ENCODE results near the gene OS9.

OS9 gene

GRCh38 chr12:57740656-57741412 lies 46.9 kb downstream of the OS9 start (continued):
- TF ChIP-seq ZNF596 (tag by site-specific recombination; IDR thresholded peaks at IDR 0.05) (no peak), ZNF23 (tag by site-specific recombination; IDR thresholded peaks at IDR 0.05; ENCODE audit: borderline replicate concordance) (no peak)

GRCh38 chr12:57741413-57741789 lies 47.5 kb downstream of the OS9 start:
- H3K4me3 ChIP-seq (ENCODE audit: low read depth, low read length) = no peak overlapping the region
- POLR2A ChIA-PET = no interaction called here
- CTCF ChIA-PET = interaction anchor here (1.3 to 2.2 kb wide), 3 partner anchors 15 to 158 kb away, joined by 4 to 9 read pairs (median 6); no protein-coding TSS in a partner anchor
- H3K4me1 ChIP-seq (ENCODE audit: control insufficient read depth, insufficient read depth, low read length) = peaks cover 5% of the 10 kb centered on the region; the same call in 1 of the 2 replicates
- H3K36me3 ChIP-seq (ENCODE audit: control insufficient read depth in 2 of 2, insufficient read depth in 1 of 2, low read length in 2 of 2) = peaks cover 0 to 7% of the 10 kb centered on the region in 2 experiments; a peak in 1 of 3 replicates
- TF ChIP-seq ZBTB44 (tag by site-specific recombination; IDR thresholded peaks at IDR 0.05) (no peak), ZNF585B (tag by site-specific recombination; IDR thresholded peaks at IDR 0.05) (no peak), ZNF510 (tag by site-specific recombination; IDR thresholded peaks at IDR 0.05; ENCODE audit: insufficient replicate concordance) (no peak), MEIS1 (CRISPR knock-in tag; IDR thresholded peaks at IDR 0.05; ENCODE audit: borderline replicate concordance) (no peak), ZSCAN4 (tag by site-specific recombination; IDR thresholded peaks at IDR 0.05) (peak; percentile 80), EGR2 (tag by site-specific recombination; IDR thresholded peaks at IDR 0.05; ENCODE audit: low read depth) (no peak), ZEB2 (tag by site-specific recombination; IDR thresholded peaks at IDR 0.05) (no peak), ZFP41 (tag by site-specific recombination; IDR thresholded peaks at IDR 0.05; ENCODE audit: borderline replicate concordance) (no peak), ZNF621 (tag by site-specific recombination; IDR thresholded peaks at IDR 0.05) (no peak), SCRT2 (tag by site-specific recombination; IDR thresholded peaks at IDR 0.05) (0 out of 2 replicates have a peak, but pooled peaks have one; percentile 40)
- TF ChIP-seq, protein P1, sequence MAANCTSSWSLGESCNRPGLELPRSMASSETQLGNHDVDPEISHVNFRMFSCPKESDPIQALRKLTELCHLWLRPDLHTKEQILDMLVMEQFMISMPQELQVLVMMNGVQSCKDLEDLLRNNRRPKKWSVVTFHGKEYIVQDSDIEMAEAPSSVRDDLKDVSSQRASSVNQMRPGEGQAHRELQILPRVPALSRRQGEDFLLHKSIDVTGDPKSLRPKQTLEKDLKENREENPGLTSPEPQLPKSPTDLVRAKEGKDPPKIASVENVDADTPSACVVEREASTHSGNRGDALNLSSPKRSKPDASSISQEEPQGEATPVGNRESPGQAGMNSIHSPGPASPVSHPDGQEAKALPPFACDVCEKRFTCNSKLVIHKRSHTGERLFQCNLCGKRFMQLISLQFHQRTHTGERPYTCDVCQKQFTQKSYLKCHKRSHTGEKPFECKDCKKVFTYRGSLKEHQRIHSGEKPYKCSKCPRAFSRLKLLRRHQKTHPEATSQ (tag by site-specific recombination; IDR thresholded peaks at IDR 0.05) = no peak
- H3K27ac ChIP-seq (ENCODE audit: extremely low read depth, low read depth, low read length) = no peak overlapping the region
- no peaks in the 10 kb centered on the region for H3K9me3 ChIP-seq (ENCODE audit: control insufficient read depth, insufficient read depth, low read depth, low read length)

GRCh38 chr12:57741844-57742738 lies 48.2 kb downstream of the OS9 start:
- ChIA-PET CTCF (interaction anchor here (0.6 to 2.2 kb wide), 5 partner anchors 16 to 562 kb away, joined by 3 to 9 read pairs (median 4); no protein-coding TSS in a partner anchor), POLR2A (no interaction called here)
- Histone ChIP-seq H3K27ac (ENCODE audit: extremely low read depth, low read depth, low read length) (no peak overlapping the region), H3K36me3 (ENCODE audit: control insufficient read depth in 2 of 2, insufficient read depth in 1 of 2, low read length in 2 of 2) (peaks cover 0 to 13% of the 10 kb centered on the region in 2 experiments; a peak in 2 of 3 replicates), H3K9me3 (ENCODE audit: control insufficient read depth, insufficient read depth, low read depth, low read length) (no peaks in the 10 kb centered on the region), H3K4me1 (ENCODE audit: control insufficient read depth, insufficient read depth, low read length) (peaks cover 5% of the 10 kb centered on the region; the same call in 1 of the 2 replicates), H3K4me3 (ENCODE audit: low read depth, low read length) (no peak overlapping the region)
- TF ChIP-seq YY2 (tag by site-specific recombination; IDR thresholded peaks at IDR 0.05) (no peak), ZNF645 (tag by site-specific recombination; IDR thresholded peaks at IDR 0.05) (no peak), TRIM28 (IDR thresholded peaks at IDR 0.05; ENCODE audit: borderline replicate concordance, low read length) (no peak), ZIC2 (tag by site-specific recombination; IDR thresholded peaks at IDR 0.05) (peak; percentile 52; the same call in 1 of the 2 replicates), SP3 (tag by site-specific recombination; IDR thresholded peaks at IDR 0.05) (peak; percentile 26; the same call in 1 of the 2 replicates), SP2 (tag by site-specific recombination; IDR thresholded peaks at IDR 0.05) (peak; percentile 44)
- TF ChIP-seq, protein P1 (tag by site-specific recombination; IDR thresholded peaks at IDR 0.05) = no peak
- TF ChIP-seq, protein P2, sequence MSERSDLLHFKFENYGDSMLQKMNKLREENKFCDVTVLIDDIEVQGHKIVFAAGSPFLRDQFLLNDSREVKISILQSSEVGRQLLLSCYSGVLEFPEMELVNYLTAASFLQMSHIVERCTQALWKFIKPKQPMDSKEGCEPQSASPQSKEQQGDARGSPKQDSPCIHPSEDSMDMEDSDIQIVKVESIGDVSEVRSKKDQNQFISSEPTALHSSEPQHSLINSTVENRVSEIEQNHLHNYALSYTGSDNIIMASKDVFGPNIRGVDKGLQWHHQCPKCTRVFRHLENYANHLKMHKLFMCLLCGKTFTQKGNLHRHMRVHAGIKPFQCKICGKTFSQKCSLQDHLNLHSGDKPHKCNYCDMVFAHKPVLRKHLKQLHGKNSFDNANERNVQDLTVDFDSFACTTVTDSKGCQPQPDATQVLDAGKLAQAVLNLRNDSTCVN (tag by site-specific recombination; optimal IDR thresholded peaks at IDR 0.05) = no peak

All from HEK293 (cell line).